NCI-H1930 (cell line): ENCODE results near the gene FBXL17.
"Not testable (repeated sequence)": the region's sequence is repeated elsewhere in the genome, so short reads cannot be mapped to it uniquely, and the experiment has no call there.

ENCODE experiments used
- DNase-seq, 2 experiments: peaks; one replicate each; lab custom pipeline; 2025; lab: John Stamatoyannopoulos, UW

The FBXL17 gene

DNA sequence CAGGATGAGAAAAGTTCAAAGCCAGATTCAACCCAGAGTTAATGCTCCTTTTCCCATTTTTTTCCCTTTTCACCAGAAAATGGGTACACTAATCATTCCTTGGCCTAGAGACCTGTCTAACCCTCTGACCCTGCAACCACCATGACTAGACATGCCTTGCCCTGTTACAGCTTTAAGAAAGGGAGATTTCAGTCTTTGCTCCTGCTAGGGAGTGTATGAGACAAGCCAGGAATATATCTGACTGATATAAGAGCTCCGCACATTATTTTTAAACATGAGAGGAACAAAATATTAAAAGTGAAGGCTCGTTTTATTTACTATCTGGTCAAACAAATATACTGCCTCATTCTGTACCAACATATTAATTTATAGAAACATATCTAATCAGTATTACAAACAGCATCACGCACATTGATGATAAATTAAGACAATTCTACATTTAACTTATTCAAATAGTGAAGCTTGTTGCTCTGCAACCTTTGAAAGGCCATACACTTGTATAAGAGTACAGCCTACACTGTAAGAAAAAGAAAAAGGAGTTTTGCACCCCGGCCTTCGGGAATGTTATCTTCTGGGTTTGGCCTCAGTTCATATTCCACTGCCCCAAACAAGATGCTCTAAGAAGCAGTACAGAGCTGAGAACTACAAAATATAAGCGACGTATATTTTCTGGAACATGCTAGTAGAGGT is 132.7 kb downstream of the FBXL17 start:
- no peak for DNase-seq

- DNase-seq, result no peak
Measured at GRCh38 chr5:108238936-108239887, 142.7 kb downstream of the FBXL17 start.

DNA sequence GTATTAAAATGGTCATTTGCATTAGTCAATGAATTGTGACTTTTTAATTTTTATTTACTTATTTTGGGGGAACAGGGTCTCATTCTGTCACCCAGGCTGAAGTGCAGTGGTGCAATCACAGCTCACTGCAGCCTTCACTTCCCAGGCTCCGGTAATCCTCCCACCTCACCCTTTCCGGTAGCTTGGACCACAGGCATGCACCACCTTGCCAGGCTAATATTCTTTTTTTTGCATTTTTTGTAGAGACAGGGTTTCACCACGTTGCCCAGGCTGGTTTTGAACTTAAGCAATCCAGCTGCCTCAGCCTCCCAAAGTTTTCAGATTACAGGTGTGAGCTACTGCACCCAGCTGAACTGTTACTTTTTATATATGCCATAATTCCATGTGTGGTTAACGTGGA is 143.4 kb downstream of the FBXL17 start:
- no peak for DNase-seq

DNA sequence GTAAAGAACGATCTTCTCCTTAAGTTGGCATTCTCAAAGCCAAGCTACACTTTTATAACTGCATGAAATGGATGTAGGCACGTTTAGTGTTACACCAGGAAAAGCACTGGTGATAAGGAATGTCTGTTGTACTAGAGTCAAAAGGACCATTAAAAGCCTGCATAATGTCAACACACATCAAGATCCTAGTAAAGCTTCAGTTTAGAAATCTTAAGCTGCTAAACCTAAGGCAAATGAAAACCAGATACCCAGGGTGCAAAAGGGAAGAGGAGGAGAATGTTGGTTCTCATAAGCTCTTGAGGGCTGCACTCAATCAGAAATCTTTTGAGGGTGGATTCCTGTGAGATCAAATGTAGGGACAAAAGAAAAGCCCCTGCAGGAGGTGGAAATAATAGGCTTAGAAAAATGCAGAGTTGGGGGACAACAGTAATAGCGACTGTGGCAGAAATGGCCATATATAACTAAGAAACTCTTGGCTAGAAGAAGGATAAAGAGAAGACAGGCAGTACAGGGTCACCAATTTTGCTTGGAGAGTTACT is 148.2 kb downstream of the FBXL17 start:
- DNase-seq, result no peak

DNA sequence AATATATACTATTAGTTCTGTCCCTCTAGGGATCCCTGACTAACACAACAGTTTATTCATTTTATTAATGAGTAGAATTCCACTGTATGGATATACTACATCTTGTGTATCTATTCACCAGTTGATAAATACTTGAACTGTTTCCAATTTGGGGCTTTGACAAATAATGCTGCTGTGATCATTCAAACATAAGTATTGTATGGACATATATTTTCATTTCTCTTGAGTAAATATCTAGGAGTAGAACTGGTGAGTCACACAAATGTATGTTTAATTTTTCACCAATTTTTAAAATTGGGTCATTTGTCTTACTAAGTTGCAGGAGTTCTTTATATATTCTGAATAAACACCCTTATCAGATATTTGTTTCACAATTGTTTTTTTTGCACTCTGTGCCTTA is 149.1 kb downstream of the FBXL17 start:
- no peak for DNase-seq

GRCh38 chr5:108222011-108222410 is 159.9 kb downstream of the FBXL17 start:
- DNase-seq, result no peak

- DNase-seq, result no peak
Measured at GRCh38 chr5:108220834-108221233, 161.1 kb downstream of the FBXL17 start.

DNA sequence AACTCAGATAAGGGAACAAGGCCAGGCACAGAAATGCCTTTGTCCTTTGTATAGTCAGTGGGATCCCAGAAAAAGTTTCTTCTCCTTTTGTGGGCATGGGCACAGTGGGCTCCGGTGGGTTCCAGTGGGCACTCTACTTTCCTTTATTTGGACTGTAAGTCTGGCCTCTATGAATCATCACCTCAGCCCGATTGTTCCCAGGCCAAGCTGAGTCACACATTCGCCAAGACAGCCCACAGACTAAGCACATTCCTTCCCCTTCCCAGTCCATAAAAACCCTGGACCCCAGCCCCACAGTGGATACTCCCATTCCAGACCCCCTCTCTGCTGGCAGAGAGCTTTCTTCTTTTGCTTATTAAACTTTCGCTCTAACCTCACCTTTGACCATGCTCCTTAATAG is 165.0 kb downstream of the FBXL17 start:
- DNase-seq, result no peak

GRCh38 chr5:108214857-108215256 is 167.0 kb downstream of the FBXL17 start:
- no peak for DNase-seq

DNA sequence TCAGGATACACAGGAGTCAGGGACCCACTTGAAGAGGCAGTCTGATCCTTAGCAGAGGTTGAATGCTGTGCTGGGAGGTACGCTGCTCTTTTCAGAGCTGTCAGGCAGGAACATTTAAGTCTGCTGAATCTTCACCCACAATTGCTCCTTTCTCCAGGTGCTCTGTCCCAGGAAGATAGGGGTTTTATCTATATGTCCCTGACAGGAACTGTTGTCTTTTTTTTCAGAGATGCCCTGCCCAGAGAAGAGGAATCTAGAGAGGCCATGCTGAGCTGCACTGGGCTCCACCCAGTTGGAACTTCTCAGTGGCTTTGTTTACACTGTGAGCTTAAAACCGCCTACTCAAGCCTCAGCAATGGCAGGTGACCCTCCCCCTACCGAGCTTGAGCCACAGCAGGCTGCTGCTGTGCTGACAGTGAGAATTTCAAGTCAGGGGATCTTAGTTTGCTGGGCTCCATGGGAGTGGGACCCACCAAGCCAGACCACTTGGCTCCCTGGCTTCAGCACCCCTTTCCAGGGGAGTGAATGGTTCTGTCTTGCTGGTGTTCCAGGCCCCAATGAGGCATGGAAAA is 169.0 kb downstream of the FBXL17 start:
- DNase-seq, result no peak

DNA sequence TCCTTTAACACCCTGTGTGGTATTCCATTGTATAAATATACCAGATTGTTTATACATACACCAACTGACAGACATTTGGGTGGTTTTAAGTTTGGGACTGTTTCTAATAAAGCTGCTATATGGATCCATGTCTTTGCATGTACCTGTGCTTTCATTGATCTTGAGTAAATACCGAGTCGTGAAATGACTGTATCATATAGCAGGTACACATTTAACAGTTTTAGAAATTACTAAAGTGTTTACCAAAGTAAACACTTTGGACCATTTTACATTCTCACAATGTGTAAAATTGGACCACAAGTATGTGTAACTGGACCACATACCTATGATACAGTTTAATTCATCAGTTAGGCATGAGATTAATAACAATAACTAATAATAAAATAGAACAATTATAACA is 175.2 kb downstream of the FBXL17 start:
- no peak for DNase-seq

DNA sequence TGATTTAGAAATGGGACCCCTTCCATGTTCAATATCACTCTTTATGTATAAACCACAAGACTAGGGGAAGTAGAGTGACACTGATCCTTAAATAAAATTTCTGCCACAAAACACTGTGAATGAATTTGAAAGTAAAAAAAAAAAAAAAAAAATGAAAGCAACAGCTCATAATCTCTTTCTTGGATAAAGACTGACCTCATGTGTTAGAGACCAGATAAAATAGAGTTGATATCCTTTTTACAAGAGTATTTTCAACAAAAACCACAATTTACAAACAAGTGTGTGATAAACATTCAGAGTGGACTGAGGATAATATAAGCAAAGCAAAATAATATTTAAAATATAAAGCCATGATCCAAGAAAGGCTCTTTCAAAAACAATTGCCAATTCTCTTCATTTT is 180.2 kb downstream of the FBXL17 start:
- no peak for DNase-seq

GRCh38 chr5:108196276-108196675 is 185.6 kb downstream of the FBXL17 start:
- no peak for DNase-seq

DNA sequence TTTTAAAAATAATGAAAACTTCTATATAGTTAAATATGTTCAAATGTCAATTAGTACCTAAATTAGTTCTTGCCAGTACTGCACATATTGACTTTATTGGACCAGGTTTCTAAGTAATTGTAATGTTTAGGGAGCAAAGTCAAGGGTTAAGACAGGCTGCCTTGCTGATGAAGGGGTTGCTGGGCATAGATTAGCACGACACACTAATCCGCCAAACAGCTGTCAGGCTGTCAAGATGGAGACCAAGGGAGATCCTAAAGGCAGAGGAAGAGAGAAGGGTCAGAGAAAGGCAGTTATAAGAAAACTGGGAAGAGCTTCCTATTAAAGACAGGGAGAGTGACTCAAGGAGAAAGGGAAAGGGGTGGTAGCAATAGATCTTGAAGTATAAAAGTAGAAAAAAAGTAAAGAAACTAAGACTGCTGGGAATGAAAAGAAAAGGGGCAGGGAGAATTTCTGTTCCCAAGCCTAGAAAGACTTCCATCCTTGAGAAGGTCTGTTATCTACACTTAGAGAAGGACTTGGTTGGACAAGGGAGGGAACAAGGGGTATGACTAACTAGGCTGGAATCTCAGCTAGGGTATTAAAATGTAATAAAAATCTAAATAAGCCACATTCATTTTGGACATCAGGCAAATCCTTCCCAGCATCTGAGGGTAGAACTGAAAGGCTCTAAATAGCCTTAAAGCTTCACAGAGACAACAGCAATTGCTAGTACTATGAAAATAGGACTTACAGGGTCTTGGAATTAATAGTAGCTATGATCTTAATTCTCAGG is 188.7 kb downstream of the FBXL17 start:
- no peak for DNase-seq

DNA sequence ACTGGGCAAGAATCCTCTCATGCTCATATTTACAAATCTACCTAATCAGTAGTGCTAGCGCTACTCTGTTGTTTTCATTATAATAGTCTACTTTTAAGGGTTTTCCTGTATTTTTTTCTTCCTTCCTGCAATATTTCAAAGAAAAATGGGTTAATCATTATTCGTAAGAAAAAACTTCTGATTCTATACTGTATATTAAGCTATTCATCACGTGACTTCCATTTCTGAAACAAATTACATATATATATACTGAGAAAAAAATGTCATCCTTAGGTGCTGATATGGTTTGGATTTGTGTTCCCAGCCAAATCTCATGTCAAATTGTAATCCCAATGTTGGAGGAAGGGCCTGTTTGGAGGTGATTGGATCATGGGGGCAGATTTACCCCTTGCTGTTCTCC is 197.0 kb downstream of the FBXL17 start:
- DNase-seq, result no peak

DNA sequence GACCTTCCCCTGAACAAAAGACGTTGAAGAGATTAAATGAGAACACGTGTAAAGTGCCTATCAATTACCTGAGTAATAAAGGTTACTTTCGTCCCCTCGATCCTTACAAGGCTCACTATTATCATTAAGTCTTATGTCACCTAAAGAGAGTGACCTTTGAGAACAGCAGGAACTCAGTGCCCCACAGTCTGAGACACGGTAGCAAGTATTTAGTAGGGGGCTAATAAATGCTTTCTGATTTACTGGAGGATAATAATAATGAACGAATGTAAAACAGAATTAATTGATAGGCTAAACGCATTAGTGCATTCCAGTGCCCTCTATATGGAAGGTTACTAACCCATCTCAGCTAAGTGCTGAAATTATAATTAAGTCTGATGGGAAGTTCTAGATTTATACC is 199.9 kb downstream of the FBXL17 start:
- DNase-seq, result no peak

- no peak for DNase-seq
Measured at GRCh38 chr5:108174286-108174685, 207.6 kb downstream of the FBXL17 start.

DNA sequence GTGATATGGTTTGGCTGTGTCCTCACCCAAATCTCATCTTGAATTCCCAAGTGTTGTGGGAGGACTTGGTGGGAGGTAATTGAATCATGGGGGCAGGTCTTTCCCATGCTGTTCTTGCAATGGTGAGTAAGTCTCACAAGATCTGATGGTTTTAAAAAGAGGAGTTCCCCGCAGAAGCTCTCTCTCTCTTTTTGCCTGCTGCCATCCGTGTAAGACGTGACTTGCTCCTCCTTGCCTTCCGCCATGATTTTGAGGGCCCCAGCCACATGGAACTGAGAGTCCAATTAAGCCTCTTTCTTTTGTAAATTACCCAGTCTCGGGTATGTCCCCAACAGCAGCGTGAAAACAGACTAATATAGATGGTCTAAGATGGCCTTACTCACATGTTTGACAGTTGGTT is 210.1 kb downstream of the FBXL17 start:
- DNase-seq, result no peak

- DNase-seq, result no peak
Measured at GRCh38 chr5:108168915-108169314, 213.0 kb downstream of the FBXL17 start.

DNA sequence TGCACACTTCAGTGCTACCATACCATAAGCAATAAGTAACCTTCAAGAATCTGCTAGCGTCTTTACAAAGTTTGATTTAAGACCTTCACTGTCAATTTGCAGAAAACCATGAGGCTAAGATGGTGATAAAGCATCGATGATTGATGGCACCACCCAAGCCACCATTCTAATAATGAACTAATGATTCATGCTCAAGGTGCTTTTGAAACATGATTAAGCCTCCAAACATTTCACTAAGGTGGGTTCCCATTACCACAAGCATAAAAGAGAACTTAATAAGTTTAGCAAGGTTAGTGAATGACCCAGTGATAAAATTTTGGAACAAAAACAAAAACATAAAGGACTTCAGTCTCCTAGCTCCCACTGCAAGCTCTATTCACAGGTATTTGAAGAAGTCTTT is 214.7 kb downstream of the FBXL17 start:
- no peak for DNase-seq

- DNase-seq, result no peak
Measured at GRCh38 chr5:108164574-108164973, 217.3 kb downstream of the FBXL17 start.

DNA sequence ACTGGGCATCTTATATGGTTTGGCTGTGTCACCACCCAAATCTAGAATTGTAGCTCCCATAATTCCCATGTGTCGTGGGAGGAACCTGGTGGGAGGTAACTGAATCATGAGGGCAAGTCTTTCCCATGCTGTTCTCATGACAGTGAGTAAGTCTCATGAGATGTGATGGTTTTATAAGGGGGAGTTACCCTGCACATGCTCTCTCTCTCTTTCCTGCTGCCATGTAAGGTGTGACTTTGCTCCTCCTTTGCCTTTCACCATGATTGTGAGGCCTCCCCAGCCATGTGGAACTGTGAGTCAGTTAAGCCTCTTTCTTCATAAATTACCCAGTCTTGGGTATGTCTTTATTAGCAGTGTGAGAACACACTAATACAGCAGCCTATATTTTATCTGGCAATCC is 229.0 kb downstream of the FBXL17 start:
- DNase-seq, result not testable (repeated sequence)
